ENCODE results near the gene MYO1D. TPM values are rescaled to one million over a fixed set of nuclear protein-coding genes. Genes with fewer than 3 reads are reported as not detected.

MYO1D gene
- total RNA-seq, 1 donor from 2014 or later, result 23.4 TPM

GRCh38 chr17:32840241-32840640, 36.7 kb downstream of the MYO1D start:
- peaks cover 5% of the 10 kb centered on the region for H3K27me3 Mint-ChIP-seq (ENCODE audit: low read depth)
- no peak overlapping the region for H3K27ac Mint-ChIP-seq
- intact Hi-C loops (cut with micrococcal nuclease), result no loop called here
- no peaks in the 10 kb centered on the region for H3K4me1 Mint-ChIP-seq (ENCODE audit: low read depth)
- no peak overlapping the region for H3K4me3 Mint-ChIP-seq (ENCODE audit: low read depth)
- H3K9me3 Mint-ChIP-seq, result no peaks in the 10 kb centered on the region
- no peak for DNase-seq (ENCODE audit: low spot score)
- H3K36me3 Mint-ChIP-seq (ENCODE audit: low read depth), result no peaks in the 10 kb centered on the region

DNA sequence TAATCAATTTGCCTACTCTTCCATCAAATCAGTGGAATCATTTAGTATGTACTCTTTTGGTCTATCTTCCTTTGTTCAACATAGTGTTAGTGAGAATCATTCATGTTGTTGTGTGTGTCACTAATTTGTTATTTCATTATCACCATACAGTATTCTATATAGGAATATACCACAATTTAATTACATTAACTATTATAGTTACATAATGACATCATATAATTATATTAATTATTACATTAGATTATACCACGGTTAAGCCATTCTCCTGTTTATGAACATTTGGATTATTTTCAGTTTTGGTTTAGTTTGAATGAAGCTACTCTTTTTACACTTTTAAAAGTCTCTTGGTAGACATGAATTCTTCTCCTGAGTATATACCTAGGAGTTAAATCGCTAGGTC, 40.4 kb downstream of the MYO1D start:
- Mint-ChIP-seq H3K4me3 (ENCODE audit: low read depth) (no peak overlapping the region), H3K27ac (no peak overlapping the region), H3K36me3 (ENCODE audit: low read depth) (no peaks in the 10 kb centered on the region), H3K9me3 (no peaks in the 10 kb centered on the region), H3K4me1 (ENCODE audit: low read depth) (no peaks in the 10 kb centered on the region), H3K27me3 (ENCODE audit: low read depth) (peaks cover 13% of the 10 kb centered on the region)
- DNase-seq (ENCODE audit: low spot score), result no peak
- intact Hi-C loops (cut with micrococcal nuclease), result no loop called here

DNA sequence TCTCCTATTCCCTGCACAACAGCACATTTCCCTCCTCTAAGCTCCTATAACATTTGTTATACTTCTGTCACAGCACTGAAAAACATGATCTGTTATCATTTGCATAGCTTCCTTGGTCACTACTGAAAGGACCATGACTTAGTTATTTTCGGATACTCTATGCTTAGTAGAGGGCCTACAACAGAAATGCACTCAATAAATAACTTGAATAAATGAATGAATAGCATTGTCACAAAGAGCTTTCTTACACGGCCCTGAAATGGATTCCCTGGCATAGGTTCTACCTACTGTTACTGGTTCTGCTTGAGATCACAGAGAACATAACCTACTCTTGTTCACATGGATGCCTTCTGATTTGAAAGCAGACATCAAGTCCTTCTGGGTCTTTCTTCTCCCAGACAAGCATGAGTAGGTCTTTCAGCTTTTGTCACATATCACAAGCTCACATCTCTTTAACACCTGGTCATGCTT, 41.6 kb downstream of the MYO1D start:
- Mint-ChIP-seq H3K9me3 (no peaks in the 10 kb centered on the region), H3K4me3 (ENCODE audit: low read depth) (no peak overlapping the region), H3K27ac (no peak overlapping the region), H3K36me3 (ENCODE audit: low read depth) (no peaks in the 10 kb centered on the region), H3K27me3 (ENCODE audit: low read depth) (peaks cover 13% of the 10 kb centered on the region), H3K4me1 (ENCODE audit: low read depth) (no peaks in the 10 kb centered on the region)
- no peak for DNase-seq (ENCODE audit: low spot score)
- intact Hi-C loops (cut with micrococcal nuclease), result no loop called here

- no peaks in the 10 kb centered on the region for H3K9me3 Mint-ChIP-seq
- no peak overlapping the region for H3K27ac Mint-ChIP-seq
- no peak for DNase-seq (ENCODE audit: low spot score)
- no peak overlapping the region for H3K4me3 Mint-ChIP-seq (ENCODE audit: low read depth)
- H3K4me1 Mint-ChIP-seq (ENCODE audit: low read depth), result peaks cover 4% of the 10 kb centered on the region
- intact Hi-C loops (cut with micrococcal nuclease), result no loop called here
- H3K27me3 Mint-ChIP-seq (ENCODE audit: low read depth), result peaks cover 10% of the 10 kb centered on the region
- no peaks in the 10 kb centered on the region for H3K36me3 Mint-ChIP-seq (ENCODE audit: low read depth)
Measured at GRCh38 chr17:32834104-32834503, 42.8 kb downstream of the MYO1D start.

- Mint-ChIP-seq H3K27me3 (ENCODE audit: low read depth) (peaks cover 14% of the 10 kb centered on the region), H3K9me3 (no peaks in the 10 kb centered on the region), H3K4me3 (ENCODE audit: low read depth) (no peak overlapping the region), H3K27ac (no peak overlapping the region), H3K4me1 (ENCODE audit: low read depth) (peaks cover 9% of the 10 kb centered on the region), H3K36me3 (ENCODE audit: low read depth) (no peaks in the 10 kb centered on the region)
- DNase-seq (ENCODE audit: low spot score), result no peak
- intact Hi-C loops (cut with micrococcal nuclease), result no loop called here
Measured at GRCh38 chr17:32833526-32833925, 43.4 kb downstream of the MYO1D start.

DNA sequence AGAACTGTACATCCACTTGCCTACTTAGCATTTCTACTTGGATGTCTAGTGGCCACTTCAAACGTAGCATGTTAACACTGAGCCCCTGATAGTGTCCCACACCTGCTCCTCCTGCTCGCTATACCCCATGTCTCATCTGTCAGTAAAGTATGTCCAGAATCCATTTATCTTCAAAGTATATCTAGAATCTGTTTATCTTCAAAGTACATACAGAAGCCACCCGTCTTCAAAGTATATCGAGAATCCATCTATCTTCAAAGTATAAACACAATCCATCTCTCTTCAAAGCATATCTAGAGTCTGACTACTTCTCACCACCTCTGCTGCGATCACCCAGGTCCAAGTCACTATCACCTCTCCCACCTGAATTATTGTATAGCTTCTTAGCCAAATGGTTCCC, 43.8 kb downstream of the MYO1D start:
- Mint-ChIP-seq H3K36me3 (ENCODE audit: low read depth) (no peaks in the 10 kb centered on the region), H3K27me3 (ENCODE audit: low read depth) (peaks cover 12% of the 10 kb centered on the region), H3K27ac (no peak overlapping the region), H3K9me3 (no peaks in the 10 kb centered on the region), H3K4me1 (ENCODE audit: low read depth) (peaks cover 10% of the 10 kb centered on the region), H3K4me3 (ENCODE audit: low read depth) (no peak overlapping the region)
- intact Hi-C loops (cut with micrococcal nuclease), result no loop called here
- no peak for DNase-seq (ENCODE audit: low spot score)

DNA sequence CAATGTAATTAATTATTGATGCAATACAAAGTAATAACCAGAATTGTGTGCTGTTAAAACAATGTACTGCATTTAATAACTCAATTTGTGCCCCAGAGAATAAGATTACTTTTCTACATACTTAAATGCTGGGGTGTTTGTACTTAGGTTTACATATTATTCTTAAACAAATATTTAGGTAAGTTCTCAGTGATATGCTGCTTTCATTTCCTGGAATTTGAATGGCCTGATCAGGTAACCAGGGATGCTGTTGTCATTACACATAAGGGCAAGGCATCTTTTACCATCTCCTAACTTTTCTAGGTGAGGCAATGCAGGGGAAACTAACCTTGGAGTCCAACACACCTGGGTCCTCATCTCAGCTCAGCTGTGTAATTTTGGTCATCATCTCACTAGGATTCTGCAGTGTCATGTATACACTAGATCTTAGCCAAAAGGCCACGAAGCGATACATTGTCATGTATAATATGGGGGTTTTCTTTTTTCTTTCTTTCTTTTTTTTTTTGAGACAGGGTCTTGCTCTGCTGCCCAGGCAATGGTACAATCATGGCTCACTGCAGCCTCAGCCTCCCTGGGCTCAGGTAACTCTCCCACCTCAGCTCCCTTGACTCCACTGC, 45.2 kb downstream of the MYO1D start:
- Mint-ChIP-seq H3K27me3 (ENCODE audit: low read depth) (peaks cover 12% of the 10 kb centered on the region), H3K4me3 (ENCODE audit: low read depth) (no peak overlapping the region), H3K36me3 (ENCODE audit: low read depth) (no peaks in the 10 kb centered on the region), H3K4me1 (ENCODE audit: low read depth) (peaks cover 12% of the 10 kb centered on the region), H3K9me3 (no peaks in the 10 kb centered on the region), H3K27ac (no peak overlapping the region)
- DNase-seq (ENCODE audit: low spot score), result no peak
- intact Hi-C loops (cut with micrococcal nuclease), result no loop called here

DNA sequence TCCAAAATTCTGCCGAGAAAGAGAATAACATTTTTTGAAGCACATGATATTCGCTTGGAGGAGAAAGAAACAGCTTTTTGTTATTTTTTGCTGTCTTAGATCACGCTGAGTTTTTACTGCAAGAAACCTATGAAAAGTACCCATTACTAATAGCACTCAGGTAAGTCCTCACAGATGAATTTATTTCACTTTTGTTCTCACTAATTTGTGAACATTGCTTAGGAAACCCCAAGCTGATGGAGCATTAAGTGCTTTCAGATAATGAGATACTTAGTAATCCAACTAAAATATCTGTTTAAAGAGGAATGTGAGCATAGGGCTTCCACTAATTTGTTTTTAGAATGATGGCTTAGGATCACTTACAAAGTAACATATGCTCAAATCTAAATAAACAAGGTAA, 45.7 kb downstream of the MYO1D start:
- DNase-seq (ENCODE audit: low spot score), result no peak
- Mint-ChIP-seq H3K9me3 (no peaks in the 10 kb centered on the region), H3K27me3 (ENCODE audit: low read depth) (peaks cover 14% of the 10 kb centered on the region), H3K4me1 (ENCODE audit: low read depth) (peaks cover 12% of the 10 kb centered on the region), H3K36me3 (ENCODE audit: low read depth) (no peaks in the 10 kb centered on the region), H3K4me3 (ENCODE audit: low read depth) (no peak overlapping the region), H3K27ac (no peak overlapping the region)
- intact Hi-C loops (cut with micrococcal nuclease), result no loop called here

DNA sequence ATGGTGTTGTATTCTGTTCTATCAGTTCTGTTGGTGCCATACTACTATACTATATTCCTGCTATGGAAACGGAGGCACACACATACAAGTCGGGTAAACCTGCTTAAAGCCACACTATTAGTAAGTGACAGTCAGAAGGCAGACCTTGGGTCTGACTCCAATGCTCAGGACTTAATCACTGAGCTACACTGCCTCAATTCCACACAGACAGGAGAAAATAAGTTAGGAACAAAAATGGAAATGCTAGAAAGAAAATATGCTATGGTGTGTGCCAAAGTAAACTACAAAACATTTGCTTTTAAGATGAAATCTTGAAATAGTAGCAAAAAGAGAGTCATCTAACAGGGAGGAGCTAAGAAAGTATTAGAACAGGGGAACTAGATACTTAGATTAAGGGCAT, 48.1 kb downstream of the MYO1D start:
- H3K9me3 Mint-ChIP-seq, result no peaks in the 10 kb centered on the region
- H3K27ac Mint-ChIP-seq, result no peak overlapping the region
- no peak overlapping the region for H3K4me3 Mint-ChIP-seq (ENCODE audit: low read depth)
- no peaks in the 10 kb centered on the region for H3K36me3 Mint-ChIP-seq (ENCODE audit: low read depth)
- no peak for DNase-seq (ENCODE audit: low spot score)
- intact Hi-C loops (cut with micrococcal nuclease), result no loop called here
- peaks cover 12% of the 10 kb centered on the region for H3K4me1 Mint-ChIP-seq (ENCODE audit: low read depth)
- H3K27me3 Mint-ChIP-seq (ENCODE audit: low read depth), result peaks cover 10% of the 10 kb centered on the region

DNA sequence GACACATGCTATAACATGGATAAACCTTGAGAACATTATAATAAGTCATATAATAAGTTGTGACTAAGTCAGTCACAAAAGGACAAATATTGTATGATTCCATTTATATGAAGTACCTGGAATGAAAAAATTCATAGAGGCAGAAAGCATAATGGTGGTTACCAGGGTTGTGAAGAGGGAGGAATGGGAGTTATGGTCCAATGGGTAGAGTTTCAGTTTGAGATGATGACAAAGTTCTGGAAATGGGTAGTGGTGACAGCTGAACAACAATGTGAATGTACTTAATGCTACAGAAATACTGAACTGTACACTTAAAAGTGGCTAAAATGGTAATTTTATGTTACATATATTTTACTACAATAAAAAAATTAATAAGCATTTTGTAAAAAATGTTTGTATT, 49.7 kb downstream of the MYO1D start:
- peaks cover 11% of the 10 kb centered on the region for H3K27me3 Mint-ChIP-seq (ENCODE audit: low read depth)
- H3K4me3 Mint-ChIP-seq (ENCODE audit: low read depth), result no peak overlapping the region
- DNase-seq (ENCODE audit: low spot score), result no peak
- no peak overlapping the region for H3K27ac Mint-ChIP-seq
- H3K36me3 Mint-ChIP-seq (ENCODE audit: low read depth), result no peaks in the 10 kb centered on the region
- H3K9me3 Mint-ChIP-seq, result no peaks in the 10 kb centered on the region
- H3K4me1 Mint-ChIP-seq (ENCODE audit: low read depth), result peaks cover 12% of the 10 kb centered on the region
- intact Hi-C loops (cut with micrococcal nuclease), result no loop called here

- intact Hi-C loops (cut with micrococcal nuclease), result no loop called here
- Mint-ChIP-seq H3K27ac (no peak overlapping the region), H3K4me1 (ENCODE audit: low read depth) (peaks cover 12% of the 10 kb centered on the region), H3K4me3 (ENCODE audit: low read depth) (no peak overlapping the region), H3K36me3 (ENCODE audit: low read depth) (no peaks in the 10 kb centered on the region), H3K27me3 (ENCODE audit: low read depth) (peaks cover 11% of the 10 kb centered on the region), H3K9me3 (no peaks in the 10 kb centered on the region)
- no peak for DNase-seq (ENCODE audit: low spot score)
Measured at GRCh38 chr17:32826076-32826475, 50.8 kb downstream of the MYO1D start.

DNA sequence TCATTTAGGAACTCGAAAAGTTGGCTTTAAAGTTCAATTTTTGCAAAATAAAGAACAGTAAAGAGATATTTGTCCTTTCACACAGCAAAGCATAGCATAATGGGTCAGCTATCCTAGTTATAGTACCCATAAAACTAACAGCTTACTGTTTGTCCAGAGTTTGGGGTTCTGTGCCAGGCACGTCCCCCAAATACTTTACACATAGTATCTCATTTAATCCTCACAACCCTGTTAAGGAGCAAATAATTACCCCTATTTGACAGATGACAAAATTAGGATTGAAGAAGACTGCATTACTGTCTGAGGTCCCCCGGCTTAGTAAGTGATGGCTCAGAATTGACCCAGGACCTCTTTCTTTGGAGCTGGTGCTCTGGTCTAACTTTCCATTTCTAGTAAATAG, 52.6 kb downstream of the MYO1D start:
- peaks cover 11% of the 10 kb centered on the region for H3K4me1 Mint-ChIP-seq (ENCODE audit: low read depth)
- intact Hi-C loops (cut with micrococcal nuclease), result no loop called here
- no peak overlapping the region for H3K27ac Mint-ChIP-seq
- H3K4me3 Mint-ChIP-seq (ENCODE audit: low read depth), result no peak overlapping the region
- no peaks in the 10 kb centered on the region for H3K36me3 Mint-ChIP-seq (ENCODE audit: low read depth)
- peaks cover 16% of the 10 kb centered on the region for H3K27me3 Mint-ChIP-seq (ENCODE audit: low read depth)
- H3K9me3 Mint-ChIP-seq, result no peaks in the 10 kb centered on the region
- DNase-seq (ENCODE audit: low spot score), result no peak

DNA sequence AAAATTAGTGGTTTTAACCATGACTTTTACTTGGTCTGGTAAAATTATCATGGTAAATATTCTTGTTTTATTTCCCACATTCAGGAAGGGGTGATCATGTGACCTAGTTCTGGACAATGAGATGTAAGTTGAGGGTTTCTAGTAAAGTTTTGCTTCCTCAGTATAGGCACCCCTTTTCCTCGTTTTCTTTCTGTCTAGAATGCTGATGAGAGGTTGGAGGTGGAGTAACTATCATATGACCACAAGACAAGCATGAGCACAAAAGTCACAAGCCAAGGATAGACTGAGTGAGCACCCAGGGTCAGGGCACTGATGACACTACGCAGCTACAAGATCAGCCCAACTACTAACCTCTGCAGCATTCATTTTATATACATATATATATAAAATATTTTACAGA, 53.9 kb downstream of the MYO1D start:
- peaks cover 9% of the 10 kb centered on the region for H3K4me1 Mint-ChIP-seq (ENCODE audit: low read depth)
- H3K36me3 Mint-ChIP-seq (ENCODE audit: low read depth), result no peaks in the 10 kb centered on the region
- H3K27me3 Mint-ChIP-seq (ENCODE audit: low read depth), result peaks cover 13% of the 10 kb centered on the region
- no peaks in the 10 kb centered on the region for H3K9me3 Mint-ChIP-seq
- intact Hi-C loops (cut with micrococcal nuclease), result no loop called here
- H3K4me3 Mint-ChIP-seq (ENCODE audit: low read depth), result no peak overlapping the region
- DNase-seq (ENCODE audit: low spot score), result no peak
- H3K27ac Mint-ChIP-seq, result no peak overlapping the region
